Ishikawa (cell line): ENCODE data around the gene DCAF4.

Experiments
- CEBPB ChIP-seq: IDR thresholded peaks from 2 replicates; pipeline ENCODE4 v1.6.1; 2012
- CREB1 ChIP-seq: IDR thresholded peaks from 2 replicates; pipeline ENCODE4 v1.6.1; 2012; ENCODE audit warnings: low read depth
- EGR1 ChIP-seq: IDR thresholded peaks from 2 replicates; pipeline ENCODE4 v1.6.1; 2012
- EP300 ChIP-seq: IDR thresholded peaks from 2 replicates; pipeline ENCODE4 v1.6.1; 2012; ENCODE audit warnings: borderline replicate concordance
- FOXM1 ChIP-seq: IDR thresholded peaks from 2 replicates; pipeline ENCODE4 v1.6.1; 2012; ENCODE audit warnings: low read depth, borderline replicate concordance
- MAX ChIP-seq: IDR thresholded peaks from 2 replicates; pipeline ENCODE4 v1.6.1; 2012
- NFIC ChIP-seq: IDR thresholded peaks from 2 replicates; pipeline ENCODE4 v1.6.1; 2012
- RAD21 ChIP-seq: IDR thresholded peaks from 2 replicates; pipeline ENCODE4 v1.6.1; 2012; ENCODE audit warnings: low read depth
- REST ChIP-seq: IDR thresholded peaks from 2 replicates; pipeline ENCODE4 v1.6.1; 2012; ENCODE audit warnings: low read depth, mild to moderate bottlenecking
- TAF1 ChIP-seq: IDR thresholded peaks from 2 replicates; pipeline ENCODE4 v1.6.1; 2012; ENCODE audit warnings: low read depth, mild to moderate bottlenecking
- TCF12 ChIP-seq: IDR thresholded peaks from 2 replicates; pipeline ENCODE4 v1.6.1; 2012; ENCODE audit warnings: low read depth
- TEAD4 ChIP-seq: IDR thresholded peaks from 2 replicates; pipeline ENCODE4 v1.6.1; 2012
- USF1 ChIP-seq: IDR thresholded peaks from 2 replicates; pipeline ENCODE4 v1.6.1; 2012
- YY1 ChIP-seq: IDR thresholded peaks from 2 replicates; pipeline ENCODE4 v1.6.1; 2012; ENCODE audit warnings: low read depth

- TF ChIP-seq RAD21 (no peak), EP300 (no peak), USF1 (no peak), YY1 (no peak), NFIC (no peak), EGR1 (no peak), REST (no peak), TCF12 (no peak), CEBPB (no peak), FOXM1 (no peak), TEAD4 (no peak), MAX (no peak), TAF1 (no peak), CREB1 (no peak)
These were observed 73.1 kb downstream of the DCAF4 start for GRCh38 chr14:72999316-72999715.
